Cerebellar nuclear complex (tissue), 1 donor: ENCODE results near the gene ZNF274.
"Not testable (repeated sequence)": the region's sequence is repeated elsewhere in the genome, so short reads cannot be mapped to it uniquely, and the experiment has no call there.

Experiments used
- DNase-seq, 2 experiments: peaks; one replicate each; lab custom pipeline; 2025; lab: John Stamatoyannopoulos, UW

ZNF274 gene

DNA sequence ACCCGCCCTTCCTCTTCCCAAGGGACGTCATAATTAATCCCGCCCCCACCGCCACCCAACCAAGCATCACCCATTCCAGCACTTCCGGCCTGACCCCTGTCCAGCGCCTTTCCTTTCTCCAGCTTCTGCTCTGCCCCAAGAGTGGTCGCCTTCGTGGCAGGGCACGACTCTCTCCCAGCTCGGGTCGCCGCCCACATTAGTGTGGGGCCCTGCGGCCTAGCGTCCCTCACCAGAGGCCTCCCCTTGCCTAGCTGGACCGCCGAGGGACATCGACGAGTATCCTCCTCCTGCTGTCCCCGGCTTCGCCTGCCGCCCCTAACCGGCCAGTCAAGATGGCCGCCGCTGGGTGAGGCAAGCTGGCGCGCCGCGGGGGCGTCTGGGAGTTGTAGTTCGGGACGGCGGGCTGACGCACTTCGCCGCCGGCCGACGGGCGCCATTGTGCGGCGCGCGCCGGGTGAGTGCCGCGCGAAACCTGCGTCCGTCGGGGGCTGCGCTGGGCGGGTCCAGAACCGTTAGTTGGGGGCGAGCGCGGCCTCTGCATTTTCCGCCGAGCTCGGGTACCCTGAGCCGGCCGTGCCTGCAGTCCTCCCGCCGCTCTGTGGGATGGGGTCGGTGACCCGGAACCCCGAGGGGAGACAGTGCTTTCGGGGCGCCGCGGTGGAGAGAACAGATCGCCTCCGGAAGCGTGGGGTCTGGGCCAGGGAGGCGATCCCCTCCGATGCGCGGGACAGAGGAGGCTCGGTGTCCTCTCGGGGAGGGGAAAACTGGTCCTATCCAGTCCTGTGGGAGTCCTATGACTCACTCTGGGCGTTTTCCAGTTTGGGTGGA is at the start of gene ZNF274:
Gene ZNF274 (plus strand): TSS at position 73 of the 828 bp plus-strand sequence. CDS start 905 bp downstream, outside the sequence.
- peak; percentile 72 to 82 for DNase-seq

DNA sequence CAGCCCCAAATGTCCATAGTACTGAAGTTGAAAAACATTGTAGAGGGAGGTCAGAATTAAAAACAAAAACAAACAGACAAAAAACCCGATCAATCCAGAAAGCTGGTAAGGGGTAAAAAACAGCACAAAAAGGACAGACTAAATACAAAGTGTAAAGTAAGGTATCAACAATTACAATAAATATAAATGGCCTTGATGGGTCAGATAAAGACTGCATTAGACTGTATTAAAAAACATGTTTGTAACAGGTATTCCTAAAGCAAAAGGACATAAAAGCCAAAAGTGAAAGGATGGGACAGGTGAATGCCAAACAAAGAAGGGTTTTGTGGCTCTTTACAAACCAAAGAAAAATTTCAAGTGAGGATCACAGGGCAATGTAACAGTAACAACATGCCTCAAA is 48.6 kb upstream of the ZNF274 start:
- DNase-seq: no peak

DNA sequence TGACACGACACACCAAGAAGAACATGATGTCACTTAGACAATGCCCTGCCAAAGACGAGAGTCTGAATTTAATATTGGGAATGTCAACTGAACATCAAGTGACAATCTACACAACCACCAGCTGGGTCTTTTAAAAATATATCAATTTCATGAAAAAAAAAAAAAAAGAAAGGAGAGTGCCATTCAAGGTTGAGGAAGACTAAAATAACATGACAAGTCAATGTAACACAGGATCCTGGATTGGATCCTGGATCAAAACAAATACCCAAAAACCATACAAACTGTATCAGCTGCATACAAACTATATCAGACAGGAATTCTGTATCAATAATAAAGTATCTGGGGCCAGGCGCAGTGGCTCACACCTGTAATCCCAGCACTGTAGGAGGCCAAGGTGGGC is 37.0 kb upstream of the ZNF274 start:
- DNase-seq: no peak

DNA sequence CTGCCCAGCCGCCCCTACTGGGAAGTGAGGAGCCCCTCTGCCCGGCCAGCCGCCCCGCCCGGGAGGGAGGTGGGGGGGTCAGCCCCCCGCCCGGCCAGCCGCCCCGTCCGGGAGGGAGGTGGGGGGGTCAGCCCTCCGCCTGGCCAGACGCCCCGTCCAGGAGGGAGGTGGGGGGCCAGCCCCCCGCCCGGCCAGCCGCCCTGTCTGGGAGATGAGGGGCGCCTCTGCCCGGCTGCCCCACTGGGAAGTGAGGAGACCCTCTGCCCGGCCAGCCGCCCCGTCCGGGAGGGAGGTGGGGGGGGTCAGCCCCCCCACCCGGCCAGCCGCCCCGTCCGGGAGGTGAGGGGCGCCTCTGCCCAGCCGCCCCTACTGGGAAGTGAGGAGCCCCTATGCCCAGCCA is 35.4 kb upstream of the ZNF274 start:
- not testable (repeated sequence) for DNase-seq

DNA sequence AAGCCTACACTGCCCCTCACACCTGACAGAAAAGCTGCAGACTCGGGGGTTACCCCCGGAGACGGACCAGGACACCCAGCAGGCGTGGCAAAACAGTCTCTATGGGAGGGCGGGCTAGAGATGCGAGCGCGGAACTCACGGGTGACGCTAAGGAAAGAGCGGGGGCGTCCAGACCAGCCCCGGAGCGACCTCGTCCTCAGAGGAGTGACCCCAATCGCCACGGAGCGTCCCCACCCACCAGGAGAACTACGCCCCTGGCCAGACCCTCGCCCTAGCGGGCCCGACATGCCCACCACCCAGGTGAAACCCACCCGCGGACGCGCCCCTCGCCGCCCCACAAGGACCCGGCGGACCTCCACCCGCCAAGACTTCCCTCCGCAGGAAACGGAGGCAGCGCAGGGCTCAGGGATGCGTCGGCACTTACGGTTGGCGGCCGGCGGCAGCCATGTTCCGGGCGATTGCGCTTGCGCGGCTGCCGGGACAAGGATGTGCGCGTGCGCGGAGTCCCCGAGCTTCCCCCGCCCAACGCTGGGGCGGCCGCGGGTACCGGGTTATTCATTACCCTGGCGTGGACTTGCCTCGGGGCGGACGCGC is 32.4 kb upstream of the ZNF274 start, which contains the start of gene ZNF329:
Gene ZNF329 (minus strand): TSS at position 462 of the 594 bp plus-strand sequence. CDS start 21,286 bp downstream, outside the sequence.
- peak in 1 of 2 experiments; percentile 16 for DNase-seq

DNA sequence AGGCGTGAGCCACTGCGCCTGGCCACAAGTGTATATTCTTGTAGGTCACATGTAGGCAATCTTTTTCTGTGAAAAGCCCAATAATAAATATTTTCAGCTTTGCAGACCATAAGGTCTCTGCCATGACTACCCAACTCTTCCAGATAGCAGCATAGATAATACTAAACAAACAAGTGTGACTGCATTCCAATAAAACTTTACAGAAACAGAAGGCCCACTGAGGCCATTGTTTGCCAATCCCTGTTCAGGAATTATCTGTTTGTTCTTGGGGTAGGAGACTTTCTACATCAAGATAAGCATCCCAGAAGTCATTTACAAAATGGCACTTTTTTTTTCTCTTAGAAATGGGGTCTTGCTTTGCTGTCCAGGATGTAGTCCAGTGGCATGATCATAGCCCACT is 29.5 kb upstream of the ZNF274 start:
- DNase-seq: no peak

DNA sequence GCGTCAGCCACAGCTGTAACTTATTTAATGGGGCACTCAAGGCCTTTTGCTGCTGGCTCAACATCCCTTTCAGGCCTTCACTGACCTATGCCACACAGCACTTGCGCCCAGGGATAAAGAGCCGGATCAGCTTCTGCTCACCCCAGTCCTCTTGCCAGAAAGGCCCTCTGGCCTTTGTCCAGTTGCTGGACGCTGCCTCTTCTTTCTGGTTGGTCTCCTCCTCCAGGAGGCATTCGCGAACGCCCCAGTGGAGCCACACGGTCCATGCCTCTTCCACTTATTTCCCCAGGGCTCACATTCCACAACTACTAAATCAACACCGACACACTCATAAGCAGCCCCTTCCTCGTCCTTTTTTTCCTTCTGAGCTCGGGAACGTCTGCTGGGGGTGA is 28.6 kb upstream of the ZNF274 start:
- no peak for DNase-seq

DNA sequence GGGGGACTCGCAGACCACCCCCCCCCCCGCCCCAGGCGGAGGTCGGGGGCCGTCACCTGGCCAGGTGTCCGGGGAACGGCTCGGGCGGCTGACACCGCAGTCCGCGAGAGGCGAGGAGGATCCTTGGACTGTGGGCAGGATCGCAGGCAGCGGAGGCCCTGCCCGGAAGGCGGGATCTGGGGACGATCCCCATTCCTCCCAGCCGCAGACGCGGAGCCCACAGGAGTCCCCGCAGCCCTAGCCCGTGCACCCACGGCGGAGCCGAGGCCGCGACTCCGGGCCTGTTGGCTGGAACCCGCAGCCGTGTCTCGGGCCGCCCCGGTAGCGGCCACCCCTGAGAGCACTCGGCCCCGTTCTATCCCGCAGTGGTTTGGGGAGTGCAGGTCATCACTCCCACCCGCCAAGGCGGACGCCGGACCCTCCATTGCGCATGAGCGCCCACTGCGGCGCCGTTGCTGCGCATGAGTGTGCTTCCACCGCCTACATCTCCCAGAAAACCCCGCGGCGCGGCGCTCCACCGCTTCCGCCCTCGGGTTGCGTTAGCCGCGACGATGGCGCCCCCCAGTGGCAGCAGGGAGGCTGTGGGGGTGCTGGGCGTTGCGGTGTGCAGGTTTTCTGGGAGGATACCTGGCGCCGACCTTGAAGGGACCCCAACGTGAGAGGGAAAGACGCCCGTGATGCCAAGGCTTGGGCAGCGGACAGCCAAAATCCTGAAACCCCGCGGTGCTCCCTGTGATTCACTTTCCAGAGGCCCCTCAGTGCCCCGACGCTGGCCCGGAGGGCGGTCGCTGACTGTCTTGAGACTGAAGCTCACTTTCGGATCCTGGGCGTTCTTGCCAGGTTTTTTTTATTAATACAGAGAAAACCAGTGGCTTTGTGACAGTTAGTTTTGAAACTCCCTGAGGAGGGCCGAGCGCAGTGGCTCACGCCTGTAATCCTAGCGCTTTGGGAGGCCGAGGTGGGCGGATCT is 27.9 kb upstream of the ZNF274 start:
- peak in 1 of 2 experiments; percentile 81 for DNase-seq

DNA sequence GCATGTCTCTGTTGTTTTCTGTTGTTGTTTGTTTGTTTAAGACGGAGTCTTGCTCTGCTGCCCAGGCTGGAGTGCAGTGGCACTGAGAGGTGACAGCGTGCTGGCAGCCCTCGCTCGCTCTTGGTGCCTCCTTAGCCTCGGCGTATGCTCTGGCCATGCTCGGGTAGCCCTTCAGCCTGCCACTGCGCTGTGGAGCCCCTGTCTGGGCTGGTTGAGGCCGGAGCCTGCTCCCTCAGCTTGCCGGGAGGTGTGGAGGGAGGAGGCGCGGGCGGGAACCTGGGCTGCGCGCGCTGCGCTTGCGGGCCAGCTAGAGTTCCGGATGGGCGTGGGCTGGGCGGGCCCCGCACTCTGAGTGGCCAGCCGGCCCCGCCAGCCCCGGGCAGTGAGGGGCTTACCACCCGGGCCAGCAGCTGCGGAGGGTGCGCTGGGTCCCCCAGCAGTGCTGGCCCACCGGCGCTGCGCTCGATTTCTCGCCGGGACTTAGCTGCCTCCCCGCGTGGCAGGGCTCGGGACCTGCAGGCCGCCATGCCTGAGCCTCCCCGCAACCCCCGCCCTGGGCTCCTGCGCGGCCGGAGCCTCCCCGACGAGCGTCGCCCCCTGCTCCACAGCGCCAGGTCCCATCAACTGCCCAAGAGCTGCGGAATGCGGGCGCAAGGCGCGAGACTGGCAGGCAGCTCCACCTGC is 25.7 kb upstream of the ZNF274 start:
- no peak for DNase-seq

DNA sequence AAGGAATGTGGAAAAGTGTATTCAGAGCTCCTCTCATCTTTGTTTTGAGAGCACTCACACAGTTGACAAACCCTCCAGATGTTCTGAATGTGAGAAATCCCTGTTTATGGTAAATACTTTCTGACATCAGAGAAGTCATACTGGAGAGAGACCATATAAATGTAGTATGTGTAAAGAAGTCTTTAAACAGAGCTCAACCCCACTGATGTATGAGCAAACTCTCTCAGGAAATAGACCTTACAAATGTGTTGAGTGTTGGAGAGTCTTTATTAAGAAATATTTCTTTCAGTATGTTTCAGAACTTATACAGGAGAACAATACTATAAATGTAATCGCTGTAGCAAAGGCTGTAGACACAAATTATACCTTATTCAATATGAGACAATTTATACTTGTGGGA is 16.6 kb upstream of the ZNF274 start:
- no peak for DNase-seq

DNA sequence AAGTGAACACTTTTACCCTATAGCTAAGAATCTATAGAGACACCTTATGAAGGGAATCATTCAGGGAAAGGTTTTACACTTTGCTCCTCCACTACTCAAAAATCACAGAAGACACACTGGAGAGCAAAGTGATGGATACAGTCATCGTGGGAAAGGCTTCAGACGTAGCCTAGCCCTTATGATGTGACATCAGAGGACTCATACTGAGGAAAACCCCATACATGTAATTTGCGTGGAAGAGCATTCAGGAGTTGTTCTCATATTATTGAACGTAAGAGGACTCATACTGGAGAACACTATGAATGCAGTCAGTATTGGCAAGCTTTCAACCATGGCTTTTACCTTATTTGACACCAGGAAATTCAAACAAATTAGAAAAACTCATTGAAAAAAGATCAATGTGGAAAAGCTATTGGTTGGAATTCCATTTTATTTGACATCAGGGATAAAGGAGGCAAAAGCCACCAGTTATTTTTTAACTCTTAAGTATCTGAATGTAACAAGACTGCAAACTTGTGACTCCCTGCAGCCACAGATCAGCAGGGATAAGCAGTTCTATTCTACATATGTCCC is 16.1 kb upstream of the ZNF274 start:
- DNase-seq: no peak

DNA sequence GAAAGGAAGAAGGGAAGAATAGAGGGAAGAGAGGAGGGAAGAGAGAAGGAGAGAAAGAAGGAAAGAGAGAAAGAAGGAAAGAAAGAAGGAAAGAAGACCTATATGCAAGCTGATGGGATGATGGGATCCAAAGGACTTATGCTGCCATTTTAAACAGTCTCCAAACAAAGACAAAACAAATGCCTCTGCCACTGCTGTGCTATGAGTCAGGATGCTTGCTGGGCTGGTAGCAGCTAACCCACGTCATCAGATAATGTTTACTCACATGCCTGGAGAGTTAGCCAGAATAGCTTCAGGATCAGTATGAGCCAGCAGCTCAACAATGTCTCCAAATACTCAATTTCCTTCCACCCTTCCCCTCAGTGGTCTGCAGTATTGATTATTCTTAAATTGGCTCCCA is 12.0 kb upstream of the ZNF274 start:
- DNase-seq: no peak

DNA sequence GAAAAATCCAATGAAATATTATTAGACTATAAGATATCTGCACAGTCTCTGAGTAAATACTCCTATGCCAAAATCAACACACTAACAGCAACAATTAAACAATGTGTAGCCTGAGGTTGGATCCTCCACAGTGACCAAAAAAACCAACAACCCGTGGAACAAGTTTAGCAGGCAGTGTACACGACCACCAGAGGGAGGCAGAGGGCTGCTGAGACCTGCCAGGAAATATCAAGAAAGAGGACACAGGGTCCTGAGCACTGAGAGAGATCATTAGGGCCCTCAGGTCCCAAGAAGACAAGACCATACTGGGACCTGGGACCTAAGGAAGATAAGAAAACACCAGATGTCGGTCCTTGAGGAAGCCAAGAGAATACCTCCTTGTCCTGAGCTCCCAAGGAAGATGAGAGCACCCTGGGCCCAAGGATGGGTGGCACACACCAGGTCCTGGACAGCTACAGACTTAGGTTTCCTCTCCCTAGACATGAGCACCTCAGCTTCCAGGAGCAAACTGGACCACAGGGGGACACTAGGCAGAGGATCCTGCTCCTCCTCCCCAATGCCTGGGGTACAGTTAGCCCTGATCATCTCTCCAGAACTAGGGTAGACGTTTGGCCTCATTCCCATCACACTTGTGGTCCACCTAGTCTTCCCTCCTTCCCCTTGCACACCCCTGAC is 822 bp upstream of the ZNF274 start:
- DNase-seq: no peak

DNA sequence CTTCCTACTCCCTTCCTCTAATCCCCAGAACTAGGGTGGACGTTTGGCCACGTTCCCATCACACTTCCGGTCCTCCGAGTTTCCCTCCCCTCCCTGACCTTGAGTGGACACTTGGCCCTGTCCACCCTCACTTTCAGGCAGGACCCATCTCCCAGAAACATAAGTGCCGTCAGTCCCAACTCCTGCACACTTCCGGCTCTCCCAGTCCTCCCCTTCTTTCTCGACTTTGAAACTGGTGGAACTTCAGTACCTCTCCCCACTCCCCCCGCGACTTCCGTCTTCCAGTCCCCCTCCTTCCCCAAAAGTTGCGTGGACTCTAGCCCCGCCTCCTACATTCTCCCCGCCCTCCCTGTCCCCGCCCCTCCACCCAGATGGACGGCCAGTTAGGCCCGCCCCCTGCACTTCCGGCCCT is 278 bp upstream of the ZNF274 start:
- peak in 1 of 2 experiments; percentile 88 for DNase-seq

DNA sequence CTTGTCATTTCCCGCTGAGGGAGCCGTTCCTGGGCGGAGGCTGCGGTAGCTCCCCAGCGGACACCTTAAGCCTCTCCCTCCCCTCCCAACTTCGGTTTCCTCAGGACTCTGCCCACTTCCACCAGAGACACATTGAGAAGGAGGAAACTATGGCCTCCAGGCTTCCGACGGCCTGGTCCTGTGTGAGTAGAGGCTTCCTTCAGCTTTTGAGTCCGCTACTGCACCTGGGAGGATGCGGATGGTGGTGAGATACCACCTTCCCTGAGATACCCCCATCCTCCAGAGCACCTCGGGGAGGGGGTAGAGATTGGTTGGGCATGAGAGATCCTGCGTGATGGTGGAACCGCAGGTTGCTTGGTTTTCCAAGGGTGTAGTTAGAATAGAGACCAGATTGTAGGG is 955 bp downstream of the ZNF274 start:
- DNase-seq: no peak

DNA sequence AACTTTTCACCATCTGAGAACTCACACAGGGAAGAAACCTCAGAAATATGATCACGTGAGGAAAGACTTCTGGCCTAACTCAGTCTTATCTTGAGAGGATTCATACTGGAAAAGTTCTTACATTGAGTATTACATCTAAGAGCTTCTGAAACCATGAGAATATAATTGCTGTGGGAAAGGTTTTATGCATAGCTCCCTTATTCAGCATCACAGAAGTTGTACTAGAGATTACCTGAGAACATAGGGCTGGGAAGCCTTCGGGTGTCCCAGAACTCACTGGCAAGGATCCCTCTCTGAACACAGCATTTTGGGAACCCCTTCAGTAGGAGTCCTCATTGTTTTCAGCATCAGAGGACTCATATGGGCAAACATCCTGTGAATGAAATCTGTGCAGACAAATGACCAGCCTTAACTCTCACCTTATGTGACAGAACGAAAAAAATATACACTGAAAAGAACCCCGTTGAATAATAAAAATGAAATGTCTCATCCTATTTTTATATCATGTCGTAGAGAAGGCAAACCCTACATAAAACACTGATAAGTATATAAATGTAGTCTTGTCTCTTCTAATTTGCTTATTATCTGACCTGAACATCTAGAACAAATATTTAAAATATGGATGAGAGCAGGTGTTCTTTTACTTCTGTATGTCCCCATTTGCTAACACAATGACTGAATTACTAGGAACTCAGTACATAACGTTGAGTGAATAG is 14.2 kb downstream of the ZNF274 start:
- no peak for DNase-seq

DNA sequence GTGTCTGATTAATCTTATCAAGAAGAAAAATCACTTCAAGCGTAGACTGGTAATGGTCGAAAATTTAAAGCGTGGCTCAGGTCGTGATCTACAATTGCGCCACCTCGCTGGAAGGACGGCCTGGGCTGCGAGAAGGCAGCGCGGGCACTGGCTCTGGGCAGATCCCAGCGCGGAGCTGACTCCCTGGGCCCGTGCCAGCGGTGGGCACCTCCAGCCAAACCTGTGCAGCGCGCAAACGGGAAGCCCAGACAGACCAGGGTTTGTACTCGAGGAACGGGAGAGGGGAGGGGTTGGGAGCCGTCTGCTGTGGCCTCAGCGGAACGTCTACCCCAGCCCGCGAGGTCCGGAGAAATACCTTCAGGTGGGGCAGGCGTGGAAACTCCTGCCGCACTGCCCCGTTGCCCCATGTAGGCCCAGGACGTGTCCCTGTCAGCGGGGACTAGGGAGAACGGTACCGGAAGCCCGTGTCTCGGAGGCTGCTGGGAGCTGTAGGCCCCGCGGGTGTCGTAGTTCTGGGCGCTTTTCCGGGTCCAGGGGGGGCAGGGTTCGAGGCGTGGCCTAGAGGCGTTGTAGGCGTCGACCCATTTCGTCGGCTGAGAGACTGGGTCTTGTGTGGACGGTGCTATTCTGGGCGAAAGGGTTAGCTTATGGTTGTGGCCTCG is 21.1 kb downstream of the ZNF274 start:
- DNase-seq: no peak

DNA sequence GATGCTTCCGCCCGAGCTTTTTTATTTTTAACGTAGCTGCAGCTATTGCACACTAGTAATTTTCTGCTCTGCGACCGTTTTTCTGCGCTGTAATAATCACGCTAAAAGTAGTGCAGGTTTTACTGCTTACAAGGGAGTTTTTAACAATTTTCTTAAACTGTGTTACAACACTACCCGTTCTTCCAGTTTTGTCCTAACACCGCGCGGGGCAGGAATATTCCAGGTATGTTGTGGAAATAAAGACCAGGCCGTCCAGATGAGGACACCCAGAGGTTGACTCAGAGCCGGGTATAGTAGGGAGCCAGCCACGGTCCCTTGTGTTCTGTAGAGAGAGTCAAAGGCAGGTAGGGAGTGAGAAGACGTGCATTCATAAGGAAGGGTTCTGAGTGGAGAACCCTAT is 21.7 kb downstream of the ZNF274 start:
- no peak for DNase-seq

DNA sequence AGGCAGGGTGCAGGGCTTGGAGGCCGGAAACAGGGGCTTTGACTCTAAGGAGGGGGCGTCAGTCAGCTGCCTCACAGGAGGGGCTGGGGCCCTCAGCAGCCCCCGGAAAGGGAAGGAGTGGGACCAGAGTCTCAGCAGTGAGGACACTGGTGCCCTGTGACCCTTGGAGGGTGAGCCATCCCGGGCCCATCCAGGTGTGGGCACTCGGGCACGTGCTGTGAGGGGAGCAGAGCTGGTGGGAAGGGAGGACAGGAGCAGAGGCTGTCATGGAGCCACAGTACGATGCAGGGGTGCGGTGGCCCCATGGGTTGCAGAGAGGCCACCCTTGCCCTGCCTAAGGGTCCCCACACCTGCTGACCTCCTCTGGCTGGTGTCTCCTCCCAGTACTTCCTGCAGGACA is 26.7 kb downstream of the ZNF274 start:
- DNase-seq: no peak
